ENCODE measurements around the gene SHROOM1. TPM values are rescaled to one million over a fixed set of nuclear protein-coding genes. Genes with fewer than 3 reads are reported as not detected.
A peak's percentile ranks its signal among the peaks of the same experiment; 100 is the strongest.

Gene SHROOM1
- total RNA-seq, 6 donors from 2014 or later = 7.7 to 27.6 (median 20.0) TPM

DNA sequence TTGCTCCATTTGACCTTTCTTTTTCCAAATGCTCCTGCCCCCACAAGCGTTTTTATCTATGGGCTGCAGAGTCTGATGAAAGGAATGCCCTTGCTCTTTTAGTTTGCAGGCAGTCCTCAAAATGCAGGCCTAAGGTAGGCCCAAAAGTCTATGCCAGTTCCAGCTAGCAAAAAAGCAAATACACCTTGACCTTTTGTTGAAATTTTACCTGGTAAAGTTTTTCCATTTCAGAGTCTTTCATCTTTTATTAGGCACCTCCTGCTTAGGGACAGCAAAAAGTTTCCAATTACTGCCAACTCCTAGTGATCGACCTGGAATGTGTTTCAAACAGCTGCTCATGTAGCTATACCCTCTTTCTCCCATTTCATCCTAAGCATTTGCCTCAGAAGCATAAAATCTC, 40.4 kb upstream of the SHROOM1 start:
- TF ChIP-seq CTCF (IDR thresholded peaks at IDR 0.05) = no peak
- no peak for TF ChIP-seq POLR2A (IDR thresholded peaks at IDR 0.05)
- no peak for TF ChIP-seq POLR2AphosphoS5 (IDR thresholded peaks at IDR 0.05)
- TF ChIP-seq EP300 (IDR thresholded peaks at IDR 0.05) = no peak
- ATAC-seq (ENCODE audit: low FRiP score in 2 of 2) (no peak), DNase-seq (no peak)
- WGBS, 2 donors = 85 to 87% methylated on average over 2 of the region's 2 CpGs
- Histone ChIP-seq H3K27me3 (no peaks in the 10 kb centered on the region), H3K4me3 (no peak overlapping the region), H3K9me3 (no peaks in the 10 kb centered on the region), H3K27ac (no peak overlapping the region), H3K4me1 (peaks cover 7 to 21% (median 10%) of the 10 kb centered on the region in 4 donors), H3K36me3 (peaks cover 6 to 68% (median 22%) of the 10 kb centered on the region in 4 donors)

- Histone ChIP-seq H3K4me1 (peaks cover 8 to 23% (median 14%) of the 10 kb centered on the region in 4 donors), H3K27ac (no peak overlapping the region), H3K36me3 (peaks cover 6 to 52% (median 22%) of the 10 kb centered on the region in 4 donors), H3K27me3 (no peaks in the 10 kb centered on the region), H3K9me3 (no peaks in the 10 kb centered on the region), H3K4me3 (no peak overlapping the region)
- ATAC-seq (ENCODE audit: low FRiP score in 2 of 2) = no peak
- TF ChIP-seq EP300 (IDR thresholded peaks at IDR 0.05) (no peak), CTCF (IDR thresholded peaks at IDR 0.05) (no peak), POLR2AphosphoS5 (IDR thresholded peaks at IDR 0.05) (no peak)
- WGBS, 2 donors = 75 to 90% methylated on average over 4 of the region's 4 CpGs
- DNase-seq = no peak
Observed at GRCh38 chr5:132868754-132869153, 38.3 kb upstream of the SHROOM1 start.

DNA sequence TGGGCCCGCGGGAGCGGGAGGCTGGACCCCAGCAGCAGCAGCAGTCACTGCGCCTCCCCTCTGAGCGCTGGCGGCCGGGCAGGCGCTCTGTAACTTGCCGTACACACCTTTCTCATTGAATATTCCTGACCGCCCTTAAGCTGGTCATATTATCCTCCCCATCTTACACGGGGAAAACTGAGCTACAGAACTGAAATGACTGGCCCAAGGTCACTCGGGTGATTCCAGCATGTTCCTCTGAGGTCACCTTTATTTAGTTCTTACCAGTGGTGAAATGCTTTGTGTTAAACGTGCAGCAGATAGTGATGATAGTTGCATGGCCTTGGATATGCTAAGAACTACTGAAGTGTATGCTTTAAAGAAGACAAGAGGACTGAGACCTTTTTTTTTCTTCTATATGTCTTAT, 36.6 kb upstream of the SHROOM1 start:
- TF ChIP-seq EP300 (IDR thresholded peaks at IDR 0.05) (no peak), POLR2AphosphoS5 (IDR thresholded peaks at IDR 0.05) (no peak), POLR2A (IDR thresholded peaks at IDR 0.05) (no peak), CTCF (IDR thresholded peaks at IDR 0.05) (no peak)
- 1 to 2% methylated on average over 11 to 13 of the region's 13 CpGs for WGBS, 2 donors
- Histone ChIP-seq H3K9me3 (no peaks in the 10 kb centered on the region), H3K27ac (peak overlapping the region; percentile 88 to 94 (median 93)), H3K36me3 (peaks cover 6 to 38% (median 20%) of the 10 kb centered on the region in 4 donors), H3K4me3 (peak overlapping the region; percentile 65 to 85 (median 72)), H3K4me1 (peaks cover 8 to 16% (median 14%) of the 10 kb centered on the region in 4 donors), H3K27me3 (no peaks in the 10 kb centered on the region)
- ATAC-seq (ENCODE audit: low FRiP score in 2 of 2) (no peak), DNase-seq (no peak)

GRCh38 chr5:132866342-132867045, 36.0 kb upstream of the SHROOM1 start, which contains the start of the genes GDF9 and UQCRQ:
Gene GDF9, minus strand, starts transcription at chr5:132866469. Its CDS starts 1,936 bp downstream, at chr5:132864533.
Gene UQCRQ, plus strand, starts transcription at chr5:132866642. Its CDS starts 240 bp downstream, at chr5:132866882.
- peak; percentile 95 to 98 for DNase-seq
- peak; percentile 99 for ATAC-seq (ENCODE audit: low FRiP score in 2 of 2)
- Histone ChIP-seq H3K36me3 (peaks cover 6 to 37% (median 17%) of the 10 kb centered on the region in 4 donors), H3K4me3 (peak within 1 kb of the TSS; percentile 65 to 85 (median 72)), H3K27ac (peak within 1 kb of the TSS; percentile 88 to 94 (median 93)), H3K9me3 (no peaks in the 10 kb centered on the region), H3K27me3 (no peaks in the 10 kb centered on the region), H3K4me1 (peaks cover 8 to 16% (median 14%) of the 10 kb centered on the region in 4 donors)
- 0 to 1% methylated on average over 34 to 39 of the region's 55 CpGs for WGBS, 2 donors
- TF ChIP-seq CTCF (IDR thresholded peaks at IDR 0.05) = peak in 5 of 6 experiments; percentile 13 to 48 (median 26)
- TF ChIP-seq POLR2AphosphoS5 (IDR thresholded peaks at IDR 0.05) = peak; percentile 94 to 98
- TF ChIP-seq EP300 (IDR thresholded peaks at IDR 0.05) = peak in 1 of 4 donors; percentile 83
- peak; percentile 72 to 94 (median 85) for TF ChIP-seq POLR2A (IDR thresholded peaks at IDR 0.05)
